GM20000 (cell line): ENCODE measurements around the gene DPP6.

ENCODE experiments used
- DNase-seq: peaks from one replicate; pipeline ENCODE4 v3.0.0; 2012; ENCODE audit warnings: low spot score
- CTCF ChIP-seq: IDR thresholded peaks from 2 replicates; pipeline ENCODE4 v1.5.1; 2012; ENCODE audit warnings: mild to moderate bottlenecking, control low read depth; ENCODE audit errors: extremely low read depth, missing control alignments

DPP6 gene

DNA sequence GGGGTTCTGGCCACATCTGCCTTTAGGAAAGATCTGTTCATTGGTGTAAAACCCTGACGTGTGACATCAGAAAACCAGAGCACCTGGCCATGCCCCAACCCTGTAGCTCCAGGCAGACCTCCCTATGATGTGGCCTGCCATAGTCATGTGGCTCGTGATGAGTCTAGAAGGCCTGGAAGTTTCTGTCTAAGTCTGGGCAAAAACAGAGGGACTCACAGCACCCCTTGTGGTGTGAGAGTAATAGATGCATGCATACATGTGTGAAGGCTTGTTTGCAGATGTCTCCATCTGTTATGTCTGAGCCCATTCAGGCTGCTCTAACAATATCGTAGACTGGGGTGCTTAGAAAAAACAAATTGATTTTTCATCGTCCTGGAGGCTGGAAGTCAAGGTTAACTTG is 641.5 kb downstream of the DPP6 start:
- no peak for DNase-seq
- TF ChIP-seq CTCF: no peak

DNA sequence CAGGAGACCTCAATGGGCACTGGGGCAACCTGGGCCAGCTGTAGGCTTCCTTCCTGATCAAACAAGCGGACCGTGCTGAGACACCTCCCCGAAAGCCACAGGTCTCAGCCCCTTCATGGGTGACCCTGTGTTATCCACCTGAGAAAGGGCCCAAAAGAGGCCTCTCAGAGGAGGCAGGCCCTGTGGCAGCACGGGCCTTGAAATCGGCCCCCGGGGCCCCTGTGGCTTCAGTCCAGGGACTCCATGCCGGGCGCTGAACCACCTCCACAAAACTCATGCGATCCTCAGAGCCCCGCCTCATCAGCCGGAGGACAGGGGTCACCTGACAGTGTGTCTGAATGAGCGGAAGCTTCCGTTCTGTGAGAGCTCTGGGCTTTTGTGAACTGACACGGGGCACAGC is 643.6 kb downstream of the DPP6 start:
- no peak for TF ChIP-seq CTCF
- DNase-seq: no peak

- DNase-seq: no peak
- no peak for TF ChIP-seq CTCF
Measured at GRCh38 chr7:154696556-154696955, 644.4 kb downstream of the DPP6 start.

DNA sequence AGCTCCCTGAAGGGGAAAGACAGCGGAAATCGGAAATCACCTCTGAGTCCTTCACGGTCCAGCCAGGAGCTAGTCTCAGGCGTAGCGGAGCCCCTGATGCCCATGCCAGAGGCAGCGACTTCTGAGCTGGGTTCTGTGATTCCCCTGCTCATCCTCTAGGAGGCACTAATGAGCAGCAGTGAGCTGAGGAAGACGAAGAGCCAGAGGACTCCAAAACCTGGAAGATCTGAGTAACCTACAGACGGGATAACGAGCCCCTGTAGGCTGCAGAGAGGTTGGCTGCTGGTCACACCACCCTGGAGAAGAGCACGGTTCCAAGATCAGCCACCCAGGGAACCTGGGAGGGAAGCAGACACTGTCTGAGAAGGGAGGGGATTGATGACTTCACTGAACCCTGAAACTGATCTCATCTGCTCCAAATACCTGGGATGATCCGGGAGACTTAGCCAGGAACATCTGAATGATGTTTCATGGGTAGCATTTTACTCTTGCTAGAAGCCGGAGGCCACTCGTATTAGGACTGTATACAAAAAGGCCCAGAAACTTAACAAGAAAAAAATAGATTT is 646.6 kb downstream of the DPP6 start:
- peak; percentile 22 for TF ChIP-seq CTCF
- peak; percentile 25 for DNase-seq

DNA sequence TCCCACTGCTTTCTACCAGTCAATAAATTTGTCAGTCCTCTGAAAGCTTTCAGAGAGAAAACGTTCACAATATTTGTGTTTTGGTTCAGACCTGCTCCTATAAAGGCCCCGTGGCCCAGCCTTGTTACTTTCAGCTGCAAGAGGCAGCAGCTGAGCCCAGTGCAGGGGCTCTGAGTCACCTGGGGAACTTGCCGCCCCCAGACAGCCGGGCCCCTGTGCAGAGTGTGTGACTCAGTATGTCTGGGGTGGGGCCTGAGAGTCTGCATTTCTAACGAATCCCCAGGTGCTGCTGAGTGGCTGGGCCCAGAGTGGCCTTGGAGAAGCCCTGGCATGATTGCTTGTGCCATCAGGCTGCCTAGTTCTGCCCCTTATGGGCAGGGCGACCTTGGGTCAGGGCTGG is 647.2 kb downstream of the DPP6 start:
- no peak for DNase-seq

DNA sequence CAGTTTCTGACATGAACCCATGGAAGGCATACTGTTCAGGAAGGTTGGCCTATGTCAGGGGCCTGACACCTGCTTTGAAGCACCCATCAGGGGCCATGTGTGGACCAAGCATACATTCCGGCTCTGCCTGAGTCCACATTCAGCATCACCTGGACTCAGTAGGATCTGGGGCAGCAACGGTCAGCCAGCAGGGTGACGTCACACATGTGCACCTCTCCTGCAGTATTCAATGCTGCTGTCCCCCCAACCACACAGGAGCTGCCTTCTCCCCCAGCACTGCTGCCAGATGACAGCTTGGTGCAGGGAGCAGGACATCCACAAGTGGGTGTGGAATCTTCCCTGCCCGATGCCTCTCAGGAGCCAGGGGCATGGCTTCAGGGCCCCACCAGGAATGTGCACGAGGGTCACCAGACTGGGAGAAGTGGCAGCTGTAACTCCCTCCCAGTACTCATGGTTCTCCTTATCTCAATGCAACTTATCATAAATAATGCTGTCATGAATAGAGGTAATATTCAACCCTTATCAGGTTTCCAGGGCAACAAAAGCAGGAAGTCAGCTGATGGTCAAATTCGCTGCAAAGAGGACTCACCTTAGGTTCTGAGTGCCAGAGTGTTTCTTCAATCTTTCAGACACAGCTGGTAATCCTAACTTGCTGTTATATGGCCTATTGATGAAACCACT is 657.8 kb downstream of the DPP6 start:
- no peak for TF ChIP-seq CTCF
- no peak for DNase-seq

More for the DNA sequence above, 647.2 kb downstream of the DPP6 start:
- no peak for TF ChIP-seq CTCF

DNA sequence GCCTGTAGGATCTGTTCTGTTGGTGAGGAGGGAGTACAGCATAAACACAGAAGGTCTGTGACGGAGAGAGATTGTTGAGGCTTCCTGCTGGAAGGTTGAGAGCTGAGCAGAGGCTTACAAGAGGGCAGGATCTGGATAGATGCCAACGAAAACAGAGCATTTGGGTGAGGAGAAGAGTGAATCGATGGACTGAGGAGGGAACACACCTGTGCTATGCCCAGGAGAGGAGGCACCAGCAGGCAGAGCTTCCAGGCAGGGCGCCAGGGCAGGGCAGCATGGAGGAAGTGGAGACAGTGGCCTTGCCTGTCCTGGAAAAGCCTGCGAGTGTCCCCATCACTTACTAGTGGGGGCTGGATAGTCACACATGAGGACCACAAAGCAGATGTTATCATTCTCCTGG is 667.8 kb downstream of the DPP6 start:
- TF ChIP-seq CTCF: no peak
- DNase-seq: no peak
